ENCODE measurements around the gene THSD7A.

DNA sequence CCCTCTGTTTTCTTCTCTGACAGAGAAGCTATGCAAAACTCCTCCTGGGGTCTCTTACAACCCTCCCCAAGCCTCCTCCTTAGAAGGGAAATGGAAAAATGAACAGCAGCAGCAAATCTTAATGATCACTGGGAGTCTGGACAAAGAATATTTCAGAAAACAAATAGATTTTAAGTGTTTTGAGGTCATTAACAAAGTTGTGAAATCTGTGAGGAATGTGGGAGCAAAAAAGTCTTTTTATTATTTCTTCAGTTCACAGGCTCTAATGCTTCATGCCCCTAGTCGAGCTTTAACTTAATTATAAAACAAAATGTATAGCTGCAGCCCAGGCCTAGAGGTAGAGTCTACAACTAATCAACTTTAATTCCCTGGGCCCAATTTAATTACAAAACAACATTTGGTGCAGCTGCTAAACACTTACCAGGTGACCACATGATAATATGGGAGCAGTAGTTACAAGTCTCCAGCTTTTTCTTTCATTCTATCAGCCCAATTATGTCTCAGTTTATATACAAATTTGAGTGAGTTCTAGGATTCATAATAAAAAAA, 293.2 kb downstream of the THSD7A start:
- TF ChIP-seq, protein P1, sequence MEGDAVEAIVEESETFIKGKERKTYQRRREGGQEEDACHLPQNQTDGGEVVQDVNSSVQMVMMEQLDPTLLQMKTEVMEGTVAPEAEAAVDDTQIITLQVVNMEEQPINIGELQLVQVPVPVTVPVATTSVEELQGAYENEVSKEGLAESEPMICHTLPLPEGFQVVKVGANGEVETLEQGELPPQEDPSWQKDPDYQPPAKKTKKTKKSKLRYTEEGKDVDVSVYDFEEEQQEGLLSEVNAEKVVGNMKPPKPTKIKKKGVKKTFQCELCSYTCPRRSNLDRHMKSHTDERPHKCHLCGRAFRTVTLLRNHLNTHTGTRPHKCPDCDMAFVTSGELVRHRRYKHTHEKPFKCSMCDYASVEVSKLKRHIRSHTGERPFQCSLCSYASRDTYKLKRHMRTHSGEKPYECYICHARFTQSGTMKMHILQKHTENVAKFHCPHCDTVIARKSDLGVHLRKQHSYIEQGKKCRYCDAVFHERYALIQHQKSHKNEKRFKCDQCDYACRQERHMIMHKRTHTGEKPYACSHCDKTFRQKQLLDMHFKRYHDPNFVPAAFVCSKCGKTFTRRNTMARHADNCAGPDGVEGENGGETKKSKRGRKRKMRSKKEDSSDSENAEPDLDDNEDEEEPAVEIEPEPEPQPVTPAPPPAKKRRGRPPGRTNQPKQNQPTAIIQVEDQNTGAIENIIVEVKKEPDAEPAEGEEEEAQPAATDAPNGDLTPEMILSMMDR (IDR thresholded peaks at IDR 0.05; ENCODE audit: low read depth, low read length), result no peak
- no peak for TF ChIP-seq EZH2phosphoT487 (IDR thresholded peaks at IDR 0.05; ENCODE audit: low read depth)
